Esophagus squamous epithelium (tissue), 5 donors: ENCODE measurements around the gene HMGN1. TPM values are rescaled to one million over a fixed set of nuclear protein-coding genes. Genes with fewer than 3 reads are reported as not detected.

Experiments used
- DNase-seq: peaks from one replicate; lab custom pipeline; 2025; lab: John Stamatoyannopoulos, UW
- H3K27ac ChIP-seq, 4 donors: fragments of 200-600 bp; sonication (generic); one replicate each; pipeline ENCODE4 v1.5.1; 2016 to 2019; ENCODE audit warnings: mild to moderate bottlenecking in 1 of 4
- H3K27me3 ChIP-seq, 4 donors: fragments of 200-600 bp; sonication (generic); 1 replicate in 3 of 4; 2 replicates in 1 of 4; pipeline versions ENCODE4 v1.5.1 to v1.6.0; 2017 to 2021; ENCODE audit warnings: antibody characterized with exemption in 1 of 4
- H3K36me3 ChIP-seq, 3 donors: fragments of 200-600 bp; sonication (generic); one replicate each; pipeline ENCODE4 v1.5.1; 2016 to 2019
- H3K4me1 ChIP-seq, 3 donors: fragments of 200-600 bp; sonication (generic); one replicate each; pipeline ENCODE4 v1.5.1; 2017 to 2019
- H3K4me3 ChIP-seq, 4 donors: fragments of 200-600 bp; sonication (generic); 1 replicate in 3 of 4; 2 replicates in 1 of 4; pipeline ENCODE4 v1.5.1; 2016 to 2019; ENCODE audit warnings: mild to moderate bottlenecking in 2 of 4, moderate library complexity in 1 of 4
- H3K9me3 ChIP-seq, 3 donors: fragments of 200-600 bp; sonication (generic); one replicate each; pipeline ENCODE4 v1.5.1; 2016 to 2019
- POLR2A ChIP-seq, 4 donors: fragments of 450-650 bp; IDR thresholded peaks; one replicate each; pipeline ENCODE4 v1.6.1; 2017; ENCODE audit warnings: antibody characterized with exemption in 4 of 4, mild to moderate bottlenecking in 4 of 4, moderate library complexity in 3 of 4
- WGBS, 2 donors: methylation state at CpG; one replicate each; pipeline ENCODE4 v1.1.5; 2018; 5-methylcytosine and 5-hydroxymethylcytosine counted together
- intact Hi-C: fragments of 100-400 bp; cut with DNase I; formaldehyde crosslinking; loops from one replicate; pipeline ENCODE4 v1.15.0; 2022
- total RNA-seq, 4 donors: library from RNA; depleted of rRNA; stranded (reverse); fragments of >200 nt; gene quantifications; one replicate each; pipeline ENCODE4 v1.1.0, GENCODE V29; 2016
- TF ChIP-seq, protein P1 (sequence below), 6 experiments: fragments of 450-650 bp in 4 of 6; fragments of 200-600 bp in 2 of 6; sonication (generic) in 2 of 6; IDR thresholded peaks; one replicate each; pipeline ENCODE4 v1.5.1; 2016 to 2019; ENCODE audit warnings: antibody characterized with exemption in 6 of 6, mild to moderate bottlenecking in 4 of 6, moderate library complexity in 4 of 6
- donor health status: DM: yes; HTN: yes; CAD: no.

Gene HMGN1
- total RNA-seq, 4 donors from 2014 or later = 114 to 193 (median 144) TPM

DNA sequence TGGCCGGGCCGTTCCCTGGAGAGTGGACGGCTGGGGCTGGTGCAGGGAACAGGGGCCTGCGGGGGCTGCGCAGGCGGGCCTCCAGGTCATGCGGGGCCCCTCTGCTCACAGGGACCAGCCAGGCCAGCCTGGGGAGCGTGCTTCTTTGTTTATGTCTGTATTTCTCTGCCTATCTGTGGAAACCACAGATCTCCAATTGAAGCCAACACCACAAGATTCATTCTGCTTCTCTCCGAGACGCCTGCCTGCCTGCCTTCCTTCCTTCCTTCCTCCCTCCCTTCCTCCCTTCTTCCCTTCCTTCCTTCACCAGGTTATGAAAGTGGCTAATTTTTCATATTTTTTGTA is 39.9 kb upstream of the HMGN1 start:
- DNase-seq = no peak
- no peaks in the 10 kb centered on the region for H3K9me3 ChIP-seq
- TF ChIP-seq, protein P1, sequence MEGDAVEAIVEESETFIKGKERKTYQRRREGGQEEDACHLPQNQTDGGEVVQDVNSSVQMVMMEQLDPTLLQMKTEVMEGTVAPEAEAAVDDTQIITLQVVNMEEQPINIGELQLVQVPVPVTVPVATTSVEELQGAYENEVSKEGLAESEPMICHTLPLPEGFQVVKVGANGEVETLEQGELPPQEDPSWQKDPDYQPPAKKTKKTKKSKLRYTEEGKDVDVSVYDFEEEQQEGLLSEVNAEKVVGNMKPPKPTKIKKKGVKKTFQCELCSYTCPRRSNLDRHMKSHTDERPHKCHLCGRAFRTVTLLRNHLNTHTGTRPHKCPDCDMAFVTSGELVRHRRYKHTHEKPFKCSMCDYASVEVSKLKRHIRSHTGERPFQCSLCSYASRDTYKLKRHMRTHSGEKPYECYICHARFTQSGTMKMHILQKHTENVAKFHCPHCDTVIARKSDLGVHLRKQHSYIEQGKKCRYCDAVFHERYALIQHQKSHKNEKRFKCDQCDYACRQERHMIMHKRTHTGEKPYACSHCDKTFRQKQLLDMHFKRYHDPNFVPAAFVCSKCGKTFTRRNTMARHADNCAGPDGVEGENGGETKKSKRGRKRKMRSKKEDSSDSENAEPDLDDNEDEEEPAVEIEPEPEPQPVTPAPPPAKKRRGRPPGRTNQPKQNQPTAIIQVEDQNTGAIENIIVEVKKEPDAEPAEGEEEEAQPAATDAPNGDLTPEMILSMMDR (IDR thresholded peaks at IDR 0.05) = peak in 1 of 6 experiments; percentile 12
- no peak for TF ChIP-seq POLR2A (IDR thresholded peaks at IDR 0.05)
- H3K4me3 ChIP-seq = peak overlapping the region in 3 of 4 donors; percentile 52 to 66 (median 54)
- intact Hi-C loops = loop anchor here (10.0 kb wide), 1 partner anchor 74 kb away; the partner anchor contains the start of gene BRWD1
- H3K27me3 ChIP-seq = no peaks in the 10 kb centered on the region
- 0 to 4% methylated on average over 2 to 3 of the region's 10 CpGs for WGBS, 2 donors
- H3K4me1 ChIP-seq = peaks cover 11 to 49% (median 15%) of the 10 kb centered on the region in 3 donors
- peak overlapping the region; percentile 63 to 87 (median 78) for H3K27ac ChIP-seq
- peaks cover 12 to 33% (median 20%) of the 10 kb centered on the region in 3 donors for H3K36me3 ChIP-seq

DNA sequence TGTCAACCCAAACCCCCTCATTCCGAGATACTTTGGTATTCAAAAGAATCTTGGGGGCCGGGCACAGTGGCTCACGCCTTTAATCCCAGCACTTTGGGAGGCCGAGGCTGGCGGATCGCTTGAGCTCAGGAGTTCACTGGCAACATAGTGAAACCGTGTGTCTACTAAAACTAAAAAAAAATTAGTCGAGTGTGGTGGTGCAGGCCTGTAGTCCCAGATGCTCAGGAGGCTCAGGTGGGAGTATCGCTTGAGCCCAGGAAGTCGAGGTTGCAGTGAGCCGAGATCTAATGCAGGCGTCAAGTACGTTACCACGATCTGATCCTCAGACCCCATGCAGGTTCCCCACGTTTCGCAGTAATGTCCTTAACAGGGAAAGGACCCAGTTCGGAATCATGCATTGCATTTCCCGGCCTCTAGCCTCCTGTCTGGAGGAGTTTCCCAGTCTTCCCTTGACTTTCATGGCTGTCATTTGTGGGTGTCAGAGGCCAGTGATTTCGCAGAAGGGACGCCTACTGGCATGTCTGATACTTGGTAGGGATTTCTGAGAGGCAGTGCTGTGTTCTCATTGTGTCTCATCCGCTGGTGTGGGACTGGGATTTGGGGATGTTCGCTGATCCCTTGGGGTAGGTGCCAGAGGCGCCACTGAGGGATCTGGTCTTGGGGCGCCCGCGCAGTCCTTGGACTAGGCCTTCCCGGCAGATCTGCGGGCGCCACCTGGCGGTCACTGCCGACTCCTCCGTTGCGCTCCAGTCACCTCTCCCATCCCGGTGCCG is 39.3 kb upstream of the HMGN1 start:
- Histone ChIP-seq H3K4me1 (peaks cover 11 to 49% (median 15%) of the 10 kb centered on the region in 3 donors), H3K27ac (peak overlapping the region; percentile 63 to 87 (median 78)), H3K27me3 (no peaks in the 10 kb centered on the region), H3K4me3 (peak overlapping the region; percentile 25 to 66 (median 53)), H3K36me3 (peaks cover 12 to 27% (median 15%) of the 10 kb centered on the region in 3 donors), H3K9me3 (no peaks in the 10 kb centered on the region)
- 17 to 19% methylated on average over 15 to 20 of the region's 35 CpGs for WGBS, 2 donors
- DNase-seq = no peak
- intact Hi-C loops = loop anchor here (10.0 kb wide), 1 partner anchor 73 kb away; the partner anchor contains the start of gene BRWD1
- TF ChIP-seq, protein P1 (IDR thresholded peaks at IDR 0.05) = peak; percentile 89 to 97 (median 92)
- TF ChIP-seq POLR2A (IDR thresholded peaks at IDR 0.05) = no peak

DNA sequence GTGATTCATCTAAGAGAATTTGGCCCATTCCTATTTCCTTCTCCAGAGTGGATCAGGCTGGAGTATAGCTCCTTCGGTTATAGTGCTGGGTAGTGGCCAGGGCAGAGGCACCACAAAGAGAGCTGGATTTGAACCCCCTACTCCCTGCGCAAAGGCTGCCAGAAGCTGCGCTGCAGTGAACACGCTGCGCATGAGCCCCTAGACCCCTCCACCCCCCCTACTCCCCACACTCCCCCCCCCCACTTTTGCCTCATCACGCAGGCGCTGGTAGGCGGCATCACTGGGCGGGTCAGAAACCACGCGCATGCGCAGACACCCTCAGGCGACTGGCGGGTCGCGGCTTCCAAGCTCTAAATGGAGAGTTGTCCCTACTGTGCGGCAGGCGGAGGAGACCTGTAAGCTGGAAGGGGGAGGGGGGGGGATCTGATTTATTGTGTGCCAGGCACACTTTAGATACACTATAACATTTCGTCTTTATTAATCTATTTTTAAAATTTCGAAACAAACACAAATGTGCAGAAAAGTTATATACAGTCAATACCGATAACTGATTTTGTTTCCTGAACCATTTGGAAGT is 38.7 kb upstream of the HMGN1 start:
- Histone ChIP-seq H3K27ac (peak overlapping the region; percentile 63 to 87 (median 78)), H3K4me3 (peak overlapping the region; percentile 25 to 66 (median 53))
- intact Hi-C loops = loop anchor here (10.0 kb wide), 1 partner anchor 73 kb away; the partner anchor contains the start of gene BRWD1

DNA sequence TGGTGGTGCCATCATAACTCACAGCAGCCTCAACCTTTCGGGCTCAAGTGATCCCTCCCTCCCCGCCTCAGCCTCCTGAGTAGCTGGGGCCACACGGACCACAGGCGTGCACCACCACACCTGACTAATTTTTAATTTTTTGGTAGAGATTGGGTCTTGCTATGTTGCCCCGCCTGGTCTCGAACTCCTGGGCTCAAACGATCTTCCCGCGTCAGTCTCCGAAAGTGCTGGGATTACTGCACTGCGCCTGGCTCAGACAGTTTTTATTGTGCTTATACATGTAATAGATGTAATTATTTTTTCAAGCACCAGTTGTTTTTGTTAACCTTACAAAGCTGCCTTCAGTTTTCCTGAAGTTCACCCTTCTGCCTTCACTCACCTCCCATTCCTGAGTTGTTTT is 38.0 kb upstream of the HMGN1 start:
- DNase-seq = no peak

More for the DNA sequence above, 38.7 kb upstream of the HMGN1 start:
- WGBS, 2 donors = 1 to 9% methylated on average over 6 to 15 of the region's 21 CpGs
- TF ChIP-seq, protein P1 (IDR thresholded peaks at IDR 0.05) = no peak
- peak in 1 of 4 donors; percentile 32 for TF ChIP-seq POLR2A (IDR thresholded peaks at IDR 0.05)
- peaks cover 11 to 49% (median 15%) of the 10 kb centered on the region in 3 donors for H3K4me1 ChIP-seq
- H3K9me3 ChIP-seq = no peaks in the 10 kb centered on the region
- no peaks in the 10 kb centered on the region for H3K27me3 ChIP-seq
- DNase-seq = peak; percentile 51
- H3K36me3 ChIP-seq = peaks cover 6 to 20% (median 9%) of the 10 kb centered on the region in 3 donors

More for the DNA sequence above, 38.0 kb upstream of the HMGN1 start:
- intact Hi-C loops = loop anchor here (10.0 kb wide), 1 partner anchor 72 kb away; the partner anchor contains the start of gene BRWD1
- Histone ChIP-seq H3K27ac (peak overlapping the region in 2 of 4 donors; percentile 78 to 87), H3K27me3 (no peaks in the 10 kb centered on the region), H3K9me3 (no peaks in the 10 kb centered on the region), H3K4me1 (peaks cover 11 to 50% (median 15%) of the 10 kb centered on the region in 3 donors), H3K4me3 (peak overlapping the region in 2 of 4 donors; percentile 52 to 54), H3K36me3 (peaks cover 0 to 14% (median 3%) of the 10 kb centered on the region in 3 donors)
- TF ChIP-seq, protein P1 (IDR thresholded peaks at IDR 0.05) = no peak
- no peak for TF ChIP-seq POLR2A (IDR thresholded peaks at IDR 0.05)
- WGBS, 2 donors = 90 to 93% methylated on average over 11 of the region's 11 CpGs
